ENCODE results near the gene RIN3. TPM values are rescaled to one million over a fixed set of nuclear protein-coding genes. Genes with fewer than 3 reads are reported as not detected.

Gene RIN3
- total and polyA plus RNA-seq, 2 donors (not counting 3 experiments of a cell fraction or from before 2014, with no cell fraction given): 5.1 to 20.8 TPM

- Histone ChIP-seq H3K36me3 (ENCODE audit: control insufficient read depth in 2 of 2, extremely low read depth in 1 of 2, insufficient read depth in 2 of 2, low read length in 2 of 2) (peaks cover 0 to 6% of the 10 kb centered on the region in 2 experiments), H4K20me1 (replicated peaks; ENCODE audit: control insufficient read depth, extremely low read depth, insufficient read depth, low read length) (no peaks in the 10 kb centered on the region), H3K27me3 (ENCODE audit: control insufficient read depth in 2 of 2, insufficient read depth in 2 of 2, low read length in 2 of 2) (no peaks in the 10 kb centered on the region), H3K27ac (ENCODE audit: insufficient read depth, low read depth, low read length) (no peak overlapping the region), H3K4me3 (replicated peaks in 1 of 3; ENCODE audit: insufficient read depth in 1 of 3, low read depth in 1 of 3, low read length in 3 of 3) (no peak overlapping the region), H3K4me2 (ENCODE audit: insufficient read depth, low read length) (no peak overlapping the region), H2AFZ (ENCODE audit: low read depth, low read length) (no peak overlapping the region), H3K9me1 (replicated peaks; ENCODE audit: control insufficient read depth, extremely low read depth, insufficient read depth, low read length) (no peaks in the 10 kb centered on the region), H3K79me2 (ENCODE audit: control insufficient read depth, insufficient read depth, low read length) (no peaks in the 10 kb centered on the region), H3K9me3 (replicated peaks; ENCODE audit: control insufficient read depth, insufficient read depth, low read length) (no peaks in the 10 kb centered on the region), H3K4me1 (ENCODE audit: control insufficient read depth, extremely low read depth, insufficient read depth, low read length) (no peaks in the 10 kb centered on the region), H3K9ac (replicated peaks; ENCODE audit: extremely low read depth, insufficient read depth, low read length) (no peak overlapping the region)
- ChIA-PET POLR2A (no interaction called here), CTCF (no interaction called here)
- TF ChIP-seq FOS (IDR thresholded peaks at IDR 0.05; ENCODE audit: borderline replicate concordance, insufficient read depth, low read length): no peak
- TF ChIP-seq MYC (IDR thresholded peaks at IDR 0.05; ENCODE audit: low read depth, low read length): no peak
- TF ChIP-seq, protein P1, sequence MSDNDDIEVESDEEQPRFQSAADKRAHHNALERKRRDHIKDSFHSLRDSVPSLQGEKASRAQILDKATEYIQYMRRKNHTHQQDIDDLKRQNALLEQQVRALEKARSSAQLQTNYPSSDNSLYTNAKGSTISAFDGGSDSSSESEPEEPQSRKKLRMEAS (IDR thresholded peaks at IDR 0.05; ENCODE audit: insufficient read depth, insufficient read length): no peak
- no peak for TF ChIP-seq EZH2 (IDR thresholded peaks at IDR 0.05; ENCODE audit: borderline replicate concordance, low read depth, low read length, severe bottlenecking)
- no peak for TF ChIP-seq JUN (IDR thresholded peaks at IDR 0.05; ENCODE audit: borderline replicate concordance, insufficient read depth, insufficient read length, low read depth)
- no peak for TF ChIP-seq GATA2 (IDR thresholded peaks at IDR 0.05; ENCODE audit: insufficient read depth, insufficient read length, low read depth, low read length)
- TF ChIP-seq POLR2AphosphoS5 (IDR thresholded peaks at IDR 0.05; ENCODE audit: insufficient read depth, low read depth, low read length): no peak
- FAIRE-seq (no peak), DNase-seq (ENCODE audit: low read depth, low spot score) (no peak)
- intact Hi-C loops (cut with micrococcal nuclease): no loop called here
- dilution Hi-C loops (cut with MboI; ENCODE audit: extremely low pct_ligation_motif_present, low sequenced_read_pairs): no loop called here
- BruUV-seq (replicated peaks): no TSS peak
Observed at GRCh38 chr14:92553438-92553837, 39.9 kb downstream of the RIN3 start.

DNA sequence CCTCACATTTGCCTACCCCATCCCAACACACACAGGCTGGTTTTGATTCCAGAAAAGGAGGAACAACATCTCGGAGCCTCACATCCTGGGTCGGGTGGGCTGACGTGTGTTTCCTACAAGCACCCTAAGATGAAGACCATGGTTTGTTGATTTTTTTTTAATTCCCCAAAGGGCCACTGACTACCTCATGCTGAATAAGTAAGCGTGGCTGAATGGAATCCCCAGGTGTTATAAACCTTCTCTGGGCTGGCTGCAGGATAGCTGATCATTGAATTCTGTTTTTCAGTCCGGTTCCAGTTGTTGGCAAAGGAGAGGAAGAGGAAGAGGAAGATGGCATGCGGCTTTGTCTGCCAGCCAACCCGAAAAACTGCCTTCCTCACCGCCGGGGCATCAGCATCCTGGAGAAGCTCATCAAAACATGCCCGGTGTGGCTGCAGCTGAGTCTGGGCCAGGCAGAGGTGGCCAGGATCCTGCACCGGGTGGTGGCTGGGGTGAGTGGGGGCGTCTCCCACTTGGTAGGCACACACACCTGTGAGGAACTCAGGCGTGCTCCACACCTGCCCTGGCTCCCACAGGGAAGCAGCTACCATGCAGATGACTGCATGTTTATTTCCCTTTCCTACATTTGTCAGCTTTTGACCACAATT, 42.0 kb downstream of the RIN3 start:
- DNase-seq (ENCODE audit: low read depth, low spot score): no peak
- no TSS peak for BruUV-seq (replicated peaks)
- no peak overlapping the region for H3K9ac ChIP-seq (replicated peaks; ENCODE audit: extremely low read depth, insufficient read depth, low read length)
- POLR2A ChIA-PET: no interaction called here
- no peak for TF ChIP-seq FOS (IDR thresholded peaks at IDR 0.05; ENCODE audit: borderline replicate concordance, insufficient read depth, low read length)
- no peak for TF ChIP-seq MYC (IDR thresholded peaks at IDR 0.05; ENCODE audit: low read depth, low read length)
- TF ChIP-seq JUN (IDR thresholded peaks at IDR 0.05; ENCODE audit: borderline replicate concordance, insufficient read depth, insufficient read length, low read depth): no peak
- TF ChIP-seq, protein P2, sequence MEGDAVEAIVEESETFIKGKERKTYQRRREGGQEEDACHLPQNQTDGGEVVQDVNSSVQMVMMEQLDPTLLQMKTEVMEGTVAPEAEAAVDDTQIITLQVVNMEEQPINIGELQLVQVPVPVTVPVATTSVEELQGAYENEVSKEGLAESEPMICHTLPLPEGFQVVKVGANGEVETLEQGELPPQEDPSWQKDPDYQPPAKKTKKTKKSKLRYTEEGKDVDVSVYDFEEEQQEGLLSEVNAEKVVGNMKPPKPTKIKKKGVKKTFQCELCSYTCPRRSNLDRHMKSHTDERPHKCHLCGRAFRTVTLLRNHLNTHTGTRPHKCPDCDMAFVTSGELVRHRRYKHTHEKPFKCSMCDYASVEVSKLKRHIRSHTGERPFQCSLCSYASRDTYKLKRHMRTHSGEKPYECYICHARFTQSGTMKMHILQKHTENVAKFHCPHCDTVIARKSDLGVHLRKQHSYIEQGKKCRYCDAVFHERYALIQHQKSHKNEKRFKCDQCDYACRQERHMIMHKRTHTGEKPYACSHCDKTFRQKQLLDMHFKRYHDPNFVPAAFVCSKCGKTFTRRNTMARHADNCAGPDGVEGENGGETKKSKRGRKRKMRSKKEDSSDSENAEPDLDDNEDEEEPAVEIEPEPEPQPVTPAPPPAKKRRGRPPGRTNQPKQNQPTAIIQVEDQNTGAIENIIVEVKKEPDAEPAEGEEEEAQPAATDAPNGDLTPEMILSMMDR (IDR thresholded peaks at IDR 0.05; ENCODE audit: extremely low read depth in 1 of 2, insufficient read depth in 1 of 2, low read depth in 1 of 2, low read length in 2 of 2): no peak
- TF ChIP-seq, protein P1 (IDR thresholded peaks at IDR 0.05; ENCODE audit: insufficient read depth, insufficient read length): no peak
- TF ChIP-seq GATA2 (IDR thresholded peaks at IDR 0.05; ENCODE audit: insufficient read depth, insufficient read length, low read depth, low read length): no peak
- no peak for TF ChIP-seq EZH2 (IDR thresholded peaks at IDR 0.05; ENCODE audit: borderline replicate concordance, low read depth, low read length, severe bottlenecking)
- no peak for TF ChIP-seq POLR2AphosphoS5 (IDR thresholded peaks at IDR 0.05; ENCODE audit: insufficient read depth, low read depth, low read length)
- no peak for TF ChIP-seq POLR2A (IDR thresholded peaks at IDR 0.05; ENCODE audit: low read depth, low read length)
- no peaks in the 10 kb centered on the region for H3K79me2 ChIP-seq (ENCODE audit: control insufficient read depth, insufficient read depth, low read length)
- no peaks in the 10 kb centered on the region for H3K4me1 ChIP-seq (ENCODE audit: control insufficient read depth, extremely low read depth, insufficient read depth, low read length)
- no peak overlapping the region for H3K4me2 ChIP-seq (ENCODE audit: insufficient read depth, low read length)
- no peak overlapping the region for H3K4me3 ChIP-seq (replicated peaks in 1 of 3; ENCODE audit: insufficient read depth in 1 of 3, low read depth in 1 of 3, low read length in 3 of 3)
- CTCF ChIA-PET: interaction anchor here (1.3 kb wide), 1 partner anchor 8 kb away, joined by 5 read pairs; no protein-coding TSS in a partner anchor
- peaks cover 0 to 6% of the 10 kb centered on the region in 2 experiments for H3K36me3 ChIP-seq (ENCODE audit: control insufficient read depth in 2 of 2, extremely low read depth in 1 of 2, insufficient read depth in 2 of 2, low read length in 2 of 2)
- no peak overlapping the region for H3K27ac ChIP-seq (ENCODE audit: insufficient read depth, low read depth, low read length)
- no peaks in the 10 kb centered on the region for H4K20me1 ChIP-seq (replicated peaks; ENCODE audit: control insufficient read depth, extremely low read depth, insufficient read depth, low read length)
- H3K9me1 ChIP-seq (replicated peaks; ENCODE audit: control insufficient read depth, extremely low read depth, insufficient read depth, low read length): no peaks in the 10 kb centered on the region
- H3K27me3 ChIP-seq (ENCODE audit: control insufficient read depth in 2 of 2, insufficient read depth in 2 of 2, low read length in 2 of 2): no peaks in the 10 kb centered on the region
- no peak overlapping the region for H2AFZ ChIP-seq (ENCODE audit: low read depth, low read length)
- no peak for FAIRE-seq
- intact Hi-C loops (cut with micrococcal nuclease): no loop called here
- H3K9me3 ChIP-seq (replicated peaks; ENCODE audit: control insufficient read depth, insufficient read depth, low read length): no peaks in the 10 kb centered on the region
- dilution Hi-C loops (cut with MboI; ENCODE audit: extremely low pct_ligation_motif_present, low sequenced_read_pairs): no loop called here
